ENCODE data around the gene TRMT2A.

- no peak for TF ChIP-seq TAF1 (IDR thresholded peaks at IDR 0.05; ENCODE audit: borderline replicate concordance, low read depth, low read length)
- no peak for TF ChIP-seq CTCF (IDR thresholded peaks at IDR 0.05)
- no peak for TF ChIP-seq ELF1 (IDR thresholded peaks at IDR 0.05)
- no peak for TF ChIP-seq PBX3 (IDR thresholded peaks at IDR 0.05)
- no peak for TF ChIP-seq NFIC (IDR thresholded peaks at IDR 0.05; ENCODE audit: borderline replicate concordance)
- TF ChIP-seq REST (IDR thresholded peaks at IDR 0.05; ENCODE audit: low read depth, low read length): no peak
- no peak for TF ChIP-seq JUND (IDR thresholded peaks at IDR 0.05)
- TF ChIP-seq EP300 (IDR thresholded peaks at IDR 0.05; ENCODE audit: borderline replicate concordance in 1 of 2, low read depth in 1 of 2, low read length in 1 of 2): no peak
Measured at GRCh38 chr22:20096574-20097420, 20.2 kb downstream of the TRMT2A start.

All from SK-N-SH (cell line).